H1 (cell line): ENCODE data around the gene B4GALNT3. TPM values are rescaled to one million over a fixed set of nuclear protein-coding genes. Genes with fewer than 3 reads are reported as not detected.

ENCODE experiments used
- CTCF ChIA-PET: fragments of 300-600 bp; sonication (Branson Sonifier 250); formaldehyde crosslinking; loops from one replicate; lab custom pipeline; 2021; ENCODE audit not compliant: partially characterized antibody; lab: Charles Lee
- POLR2A ChIA-PET: fragments of 300-600 bp; sonication (Branson Sonifier 250); formaldehyde crosslinking; loops from one replicate; lab custom pipeline; 2021; ENCODE audit warnings: inconsistent platforms; ENCODE audit not compliant: partially characterized antibody; lab: Charles Lee
- DNase-seq, 2 experiments: peaks; one replicate each; pipeline versions ENCODE4 v3.0.0 to v3.0.0-alpha.2; 2010 to 2022; ENCODE audit warnings: low spot score in 2 of 2, low read depth in 1 of 2, mixed read lengths in 1 of 2
- FAIRE-seq: peaks from 2 replicates; lab custom pipeline; 2011; peaks lifted over from hg19 to GRCh38; lab: Jason Lieb, UNC
- H2AFZ ChIP-seq: 2 replicates; pipeline ENCODE4 v1.8.1; 2012; ENCODE audit warnings: low read length, inconsistent platforms
- H2AK5ac ChIP-seq: 2 replicates; pipeline ENCODE4 v1.6.1; 2013; ENCODE audit warnings: low read depth, low read length
- H2BK120ac ChIP-seq: replicated peaks from 2 replicates; pipeline ENCODE3; 2013; ENCODE audit warnings: low read depth, low read length, inconsistent platforms
- H2BK12ac ChIP-seq: 2 replicates; pipeline ENCODE4 v1.6.1; 2013; ENCODE audit warnings: low read depth, low read length
- H2BK15ac ChIP-seq: 2 replicates; pipeline ENCODE4 v1.6.1; 2013; ENCODE audit warnings: low read length
- H2BK20ac ChIP-seq: 2 replicates; pipeline ENCODE4 v1.6.1; 2013; ENCODE audit warnings: low read length
- H2BK5ac ChIP-seq: 2 replicates; pipeline ENCODE4 v1.6.1; 2013; ENCODE audit warnings: low read depth, low read length
- H3K14ac ChIP-seq: 2 replicates; pipeline ENCODE4 v1.6.1; 2013; ENCODE audit warnings: inconsistent platforms; ENCODE audit not compliant: insufficient read length
- H3K18ac ChIP-seq: 2 replicates; pipeline ENCODE4 v1.6.1; 2013; ENCODE audit warnings: low read length; ENCODE audit errors: extremely low read depth
- H3K23ac ChIP-seq: 2 replicates; pipeline ENCODE4 v1.6.1; 2013; ENCODE audit warnings: inconsistent platforms; ENCODE audit not compliant: insufficient read length
- H3K23me2 ChIP-seq: 2 replicates; pipeline ENCODE4 v1.6.1; 2013; ENCODE audit warnings: low read depth, low read length
- H3K27ac ChIP-seq: 2 replicates; pipeline ENCODE4 v1.6.1; 2011; ENCODE audit warnings: low read depth, low read length, inconsistent platforms
- H3K27me3 ChIP-seq, 4 experiments: replicated peaks in 1 of 4; 1 replicate in 1 of 4; 2 replicates in 3 of 4; pipeline versions ENCODE4 v1.6.1 to v1.8.1; 2011 to 2013; ENCODE audit warnings: low read length in 3 of 4, mild to moderate bottlenecking in 3 of 4, inconsistent platforms in 2 of 4, mixed read lengths in 2 of 4, moderate library complexity in 1 of 4; ENCODE audit not compliant: control insufficient read depth in 3 of 4, insufficient read depth in 3 of 4; ENCODE audit errors: extremely low read depth in 1 of 4
- H3K36me3 ChIP-seq, 4 experiments: 2 replicates each; pipeline versions ENCODE4 v1.6.1 to v1.8.1; 2011 to 2013; ENCODE audit warnings: mild to moderate bottlenecking in 4 of 4, low read length in 3 of 4, moderate library complexity in 2 of 4, control low read depth in 1 of 4, inconsistent platforms in 1 of 4; ENCODE audit not compliant: insufficient read depth in 4 of 4, control insufficient read depth in 2 of 4
- H3K4ac ChIP-seq: replicated peaks from 2 replicates; pipeline ENCODE3; 2013; ENCODE audit warnings: low read length, low read depth, mixed read lengths, inconsistent platforms; ENCODE audit not compliant: insufficient read length
- H3K4me1 ChIP-seq, 4 experiments: replicated peaks in 1 of 4; 1 replicate in 1 of 4; 2 replicates in 3 of 4; pipeline versions ENCODE4 v1.6.1 to v1.8.1; 2011 to 2013; ENCODE audit warnings: low read length in 3 of 4, inconsistent platforms in 2 of 4, mixed read lengths in 1 of 4; ENCODE audit not compliant: insufficient read depth in 4 of 4, control insufficient read depth in 3 of 4
- H3K4me2 ChIP-seq, 2 experiments: 2 replicates each; pipeline versions ENCODE4 v1.6.1 to v1.8.1; 2011 to 2013; ENCODE audit warnings: low read depth in 2 of 2, low read length in 2 of 2, control low read depth in 1 of 2, inconsistent platforms in 1 of 2, mild to moderate bottlenecking in 1 of 2; ENCODE audit not compliant: insufficient read depth in 1 of 2
- H3K4me3 ChIP-seq, 4 experiments: fragments of 200-600, 300-600 bp in 1 of 4; sonication (generic), shearing (Covaris generic), sonication (Bioruptor Twin) in 1 of 4; 2 replicates each; pipeline versions ENCODE4 v1.5.1 to v1.8.1; 2011 to 2016; ENCODE audit warnings: low read length in 4 of 4, low read depth in 3 of 4, control low read depth in 2 of 4, inconsistent platforms in 2 of 4, mild to moderate bottlenecking in 2 of 4, mixed read lengths in 1 of 4, moderate library complexity in 1 of 4; ENCODE audit not compliant: insufficient read depth in 2 of 4; ENCODE audit errors: extremely low read depth in 1 of 4
- H3K56ac ChIP-seq: replicated peaks from 2 replicates; pipeline ENCODE3; 2013; ENCODE audit warnings: low read depth, mild to moderate bottlenecking, mixed read lengths, low read length, inconsistent platforms; ENCODE audit not compliant: insufficient read length
- H3K79me1 ChIP-seq: 2 replicates; pipeline ENCODE4 v1.6.1; 2013; ENCODE audit warnings: low read depth, low read length, control low read depth
- H3K79me2 ChIP-seq, 2 experiments: 2 replicates each; pipeline versions ENCODE4 v1.6.1 to v1.8.1; 2012 to 2013; ENCODE audit warnings: low read length in 2 of 2, mild to moderate bottlenecking in 2 of 2, inconsistent platforms in 1 of 2; ENCODE audit not compliant: insufficient read depth in 2 of 2, control insufficient read depth in 1 of 2
- H3K9ac ChIP-seq, 4 experiments: replicated peaks in 1 of 4; 1 replicate in 1 of 4; 2 replicates in 3 of 4; pipeline versions ENCODE4 v1.6.1 to v1.8.1; 2011 to 2013; ENCODE audit warnings: low read depth in 3 of 4, low read length in 3 of 4, control low read depth in 2 of 4, mild to moderate bottlenecking in 2 of 4, moderate library complexity in 2 of 4, inconsistent platforms in 1 of 4; ENCODE audit errors: extremely low read depth in 1 of 4
- H3K9me3 ChIP-seq, 2 experiments: 2 replicates each; pipeline versions ENCODE4 v1.6.1 to v1.8.1; 2012 to 2013; ENCODE audit warnings: mild to moderate bottlenecking in 2 of 2, moderate library complexity in 2 of 2, control low read depth in 1 of 2, inconsistent platforms in 1 of 2, low read depth in 1 of 2, low read length in 1 of 2, mixed read lengths in 1 of 2; ENCODE audit not compliant: insufficient read depth in 2 of 2
- H4K20me1 ChIP-seq, 2 experiments: replicated peaks in 1 of 2; 2 replicates each; pipeline versions ENCODE3 to v1.8.1; 2011 to 2013; ENCODE audit warnings: inconsistent platforms in 2 of 2, low read length in 2 of 2, mild to moderate bottlenecking in 1 of 2; ENCODE audit not compliant: insufficient read depth in 2 of 2, control insufficient read depth in 1 of 2
- H4K5ac ChIP-seq: 2 replicates; pipeline ENCODE4 v1.6.1; 2013; ENCODE audit warnings: low read length, low read depth, mixed read lengths, inconsistent platforms; ENCODE audit not compliant: insufficient read length
- H4K8ac ChIP-seq: 2 replicates; pipeline ENCODE4 v1.8.0; 2013; ENCODE audit warnings: mild to moderate bottlenecking, moderate library complexity, low read length, inconsistent platforms; ENCODE audit not compliant: insufficient read depth; ENCODE audit errors: extremely low read depth
- H4K91ac ChIP-seq: replicated peaks from 2 replicates; pipeline ENCODE3; 2013; ENCODE audit warnings: low read length, mixed read lengths, inconsistent platforms; ENCODE audit not compliant: insufficient read length
- ASH2L ChIP-seq: fragments of 200-600, 300-600 bp; sonication (generic); IDR thresholded peaks from one replicate; pipeline ENCODE4 v1.7.1; 2017; ENCODE audit warnings: low read length
- BCL11A ChIP-seq, 2 experiments: IDR thresholded peaks; one replicate each; pipeline ENCODE4 v1.6.1; 2011; ENCODE audit warnings: low read depth in 2 of 2, low read length in 2 of 2, mild to moderate bottlenecking in 2 of 2
- GABPA ChIP-seq: IDR thresholded peaks from 2 replicates; pipeline ENCODE4 v1.6.1; 2011; ENCODE audit warnings: mild to moderate bottlenecking, low read length, moderate library complexity, borderline replicate concordance; ENCODE audit not compliant: insufficient read depth
- HDAC2 ChIP-seq, 2 experiments: fragments of 300-600 bp in 1 of 2; sonication (generic) in 1 of 2; IDR thresholded peaks; 2 replicates each; pipeline ENCODE4 v1.6.1; 2011 to 2012; ENCODE audit warnings: low read depth in 2 of 2, low read length in 2 of 2, mild to moderate bottlenecking in 2 of 2, moderate library complexity in 2 of 2, borderline replicate concordance in 1 of 2, inconsistent platforms in 1 of 2
- KDM5A ChIP-seq: fragments of 200-600 bp; IDR thresholded peaks from 2 replicates; pipeline ENCODE4 v1.7.1; 2012; ENCODE audit warnings: mild to moderate bottlenecking, low read length, inconsistent platforms, mixed read lengths
- POLR2AphosphoS5 ChIP-seq: IDR thresholded peaks from 2 replicates; pipeline ENCODE4 v1.6.1; 2011; ENCODE audit warnings: low read depth, low read length
- RAD21 ChIP-seq, 2 experiments: IDR thresholded peaks in 1 of 2; conservative IDR thresholded peaks in 1 of 2; 2 replicates each; pipeline ENCODE4 v1.6.1; 2011; ENCODE audit warnings: low read depth in 2 of 2, low read length in 2 of 2, improper control_type of control experiment in 1 of 2, inconsistent platforms in 1 of 2, mild to moderate bottlenecking in 1 of 2, moderate library complexity in 1 of 2
- RNF2 ChIP-seq: fragments of 200-900, 300-1000 bp; sonication (generic); IDR thresholded peaks from 2 replicates; pipeline ENCODE4 v1.7.1; 2016; ENCODE audit warnings: borderline replicate concordance, low read depth, mild to moderate bottlenecking, antibody characterized with exemption, low read length; ENCODE audit not compliant: poor library complexity, severe bottlenecking; ENCODE audit errors: missing control alignments
- SIRT6 ChIP-seq: IDR thresholded peaks from one replicate; pipeline ENCODE4 v1.7.1; 2012; ENCODE audit warnings: low read length, inconsistent platforms
- SIX5 ChIP-seq: IDR thresholded peaks from 2 replicates; pipeline ENCODE4 v1.6.1; 2011; ENCODE audit warnings: mild to moderate bottlenecking, low read depth, low read length
- TEAD4 ChIP-seq: IDR thresholded peaks from 2 replicates; pipeline ENCODE4 v1.6.1; 2012; ENCODE audit warnings: low read depth, low read length, inconsistent platforms, mixed read lengths
- ZNF274 ChIP-seq: IDR thresholded peaks from 2 replicates; pipeline ENCODE4 v1.7.0; 2012; ENCODE audit warnings: low read length, borderline replicate concordance; ENCODE audit errors: extremely low read depth
- WGBS, 2 experiments: shearing (Covaris generic) in 1 of 2; methylation state at CpG; one replicate each; pipeline versions ENCODE4 v1.1.6 to v1.1.7; 2013 to 2015; ENCODE audit warnings: low lambda C conversion rate in 2 of 2, mixed read lengths in 2 of 2, inconsistent platforms in 1 of 2, low coverage in 1 of 2, missing lambda C conversion rate in 1 of 2; ENCODE audit not compliant: insufficient replicate concordance in 2 of 2, insufficient coverage in 1 of 2, insufficient read length in 1 of 2; ENCODE audit errors: extremely low coverage in 1 of 2, missing lambda C conversion rate in 1 of 2; 5-methylcytosine and 5-hydroxymethylcytosine counted together
- polyA plus RNA-seq, 7 experiments: library from polyadenylated mRNA; depleted of rRNA in 3 of 7; stranded (reverse) in 5 of 7; unstranded in 2 of 7; fragments of >200 nt in 5 of 7; fragments of 200-250 nt in 2 of 7; gene quantifications; 1 replicate in 5 of 7; 2 replicates in 1 of 7; 4 replicates in 1 of 7; pipeline versions ENCODE4 v1.2.1 to v1.2.3, GENCODE V29; 2011 to 2013; ENCODE audit warnings: missing spikeins in 2 of 7, mixed read lengths in 2 of 7
- total RNA-seq: library from RNA; stranded (reverse); fragmentation: NEBNext Ultra II Directional; extraction: Animal tissue kit (Norgen Biotek cat#: 25700); gene quantifications from 2 replicates; pipeline ENCODE4 v1.2.1, GENCODE V29; 2021
- TF ChIP-seq, protein P1 (sequence below): IDR thresholded peaks from 2 replicates; pipeline ENCODE4 v1.6.1; 2011; ENCODE audit warnings: low read length, improper control_type of control experiment

Gene B4GALNT3
- total and polyA plus RNA-seq, 2 of the 8 experiments (the other 6 are each of a cell fraction or from before 2014, with no cell fraction given) = 12.5 to 20.3 TPM

DNA sequence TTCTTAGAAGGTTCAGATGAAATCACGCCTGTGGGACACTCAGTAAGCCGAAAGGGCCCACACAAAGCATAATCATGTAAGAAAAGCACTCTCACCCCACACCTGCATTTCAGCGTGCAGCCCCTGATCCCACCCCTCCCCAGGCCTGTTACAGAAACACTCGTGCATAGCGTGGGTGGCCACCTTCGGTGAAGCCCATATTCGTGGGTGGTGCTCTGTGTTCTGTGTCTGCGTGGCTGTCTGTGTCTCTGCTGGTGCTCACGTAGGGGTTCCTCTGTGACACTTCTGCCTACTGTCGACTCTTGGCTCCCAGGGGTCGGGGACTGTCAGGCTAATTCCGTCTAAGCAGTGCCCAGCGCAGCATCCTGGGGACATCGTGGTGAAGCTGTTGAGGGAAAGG, 74.0 kb downstream of the B4GALNT3 start:
- Histone ChIP-seq H3K27ac (no peak overlapping the region), H2BK20ac (no peak overlapping the region), H3K4me3 (no peak overlapping the region), H3K79me2 (no peaks in the 10 kb centered on the region), H3K27me3 (no peaks in the 10 kb centered on the region), H3K36me3 (no peaks in the 10 kb centered on the region), H4K91ac (no peak overlapping the region), H3K14ac (no peak overlapping the region), H3K4me1 (no peaks in the 10 kb centered on the region; a peak in 1 of 7 replicates), H3K9ac (no peak overlapping the region), H3K18ac (no peak overlapping the region), H2BK5ac (no peak overlapping the region; the same call in 1 of the 2 replicates), H3K79me1 (no peaks in the 10 kb centered on the region), H2BK15ac (no peak overlapping the region), H2AFZ (no peak overlapping the region), H3K23me2 (no peaks in the 10 kb centered on the region), H3K4me2 (no peak overlapping the region), H3K9me3 (peaks cover 10 to 15% of the 10 kb centered on the region in 2 experiments; a peak in 3 of 4 replicates), H3K23ac (no peak overlapping the region), H2BK120ac (no peak overlapping the region), H3K4ac (no peak overlapping the region), H4K20me1 (no peaks in the 10 kb centered on the region), H3K56ac (no peak overlapping the region), H2BK12ac (no peak overlapping the region), H4K5ac (no peak overlapping the region), H4K8ac (no peak overlapping the region), H2AK5ac (no peak overlapping the region)
- DNase-seq (no peak), FAIRE-seq (no peak)
- ChIA-PET POLR2A (no interaction called here), CTCF (interaction anchor here (0.6 to 5.1 kb wide), 9 partner anchors 10 to 91 kb away, joined by 3 to 25 read pairs (median 3); no protein-coding TSS in a partner anchor)
- 92% methylated on average over 14 of the region's 14 CpGs; no CpG with 5 or more reads in 1 of the 2 experiments for WGBS, 2 experiments
- TF ChIP-seq SIRT6 (no peak), HDAC2 (IDR thresholded peaks at IDR 0.05; ENCODE audit: borderline replicate concordance in 1 of 2, low read depth in 2 of 2, low read length in 2 of 2) (no peak), SIX5 (no peak), BCL11A (IDR thresholded peaks at IDR 0.05; ENCODE audit: low read depth in 2 of 2, low read length in 2 of 2) (no peak), RAD21 (IDR thresholded peaks at IDR 0.05 in 1 of 2, conservative IDR thresholded peaks at IDR 0.05 in 1 of 2; ENCODE audit: low read depth in 2 of 2, low read length in 2 of 2) (no peak), RNF2 (no peak), POLR2AphosphoS5 (no peak), ZNF274 (no peak), TEAD4 (no peak), ASH2L (no peak), GABPA (no peak), KDM5A (no peak)
- TF ChIP-seq, protein P1, sequence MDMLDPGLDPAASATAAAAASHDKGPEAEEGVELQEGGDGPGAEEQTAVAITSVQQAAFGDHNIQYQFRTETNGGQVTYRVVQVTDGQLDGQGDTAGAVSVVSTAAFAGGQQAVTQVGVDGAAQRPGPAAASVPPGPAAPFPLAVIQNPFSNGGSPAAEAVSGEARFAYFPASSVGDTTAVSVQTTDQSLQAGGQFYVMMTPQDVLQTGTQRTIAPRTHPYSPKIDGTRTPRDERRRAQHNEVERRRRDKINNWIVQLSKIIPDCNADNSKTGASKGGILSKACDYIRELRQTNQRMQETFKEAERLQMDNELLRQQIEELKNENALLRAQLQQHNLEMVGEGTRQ = no peak
